HG03558 (cell line): ENCODE measurements around the gene NFIX.
"Not testable (repeated sequence)": the region's sequence is repeated elsewhere in the genome, so short reads cannot be mapped to it uniquely, and the experiment has no call there.

Source experiments
- ATAC-seq: cut with Tn5 transposase; IDR thresholded peaks from one replicate; pipeline ENCODE4 v1.9.1; 2021; ENCODE audit warnings: moderate number of reproducible peaks; ENCODE audit not compliant: unreplicated experiment; ENCODE audit errors: extremely low read depth

NFIX gene

GRCh38 chr19:12994701-12995595 is at the start of gene NFIX:
Gene NFIX (plus strand): TSS chr19:12995475. CDS start chr19:12995838, 363 bp downstream.
- ATAC-seq, result no peak

GRCh38 chr19:12945479-12946091 is 49.7 kb upstream of the NFIX start, which contains the start of gene RAD23A:
Gene RAD23A (plus strand): TSS chr19:12945862. CDS start chr19:12945949, 87 bp downstream.
- peak; percentile 56 for ATAC-seq

- ATAC-seq, result no peak
Observed at GRCh38 chr19:12946092-12946721, 49.1 kb upstream of the NFIX start.

GRCh38 chr19:12946731-12947496 is 48.4 kb upstream of the NFIX start:
- ATAC-seq, result no peak

GRCh38 chr19:12947702-12948611 is 47.3 kb upstream of the NFIX start:
- ATAC-seq, result no peak

- ATAC-seq, result no peak
Observed at GRCh38 chr19:12948612-12949362, 46.5 kb upstream of the NFIX start.

GRCh38 chr19:12949363-12950283 is 45.7 kb upstream of the NFIX start:
- no peak for ATAC-seq

- ATAC-seq, result not testable (repeated sequence)
Observed at GRCh38 chr19:12952050-12952449, 43.2 kb upstream of the NFIX start.

GRCh38 chr19:12952488-12953137 is 42.7 kb upstream of the NFIX start:
- no peak for ATAC-seq

- ATAC-seq, result no peak
Observed at GRCh38 chr19:12953138-12953798, 42.0 kb upstream of the NFIX start.

GRCh38 chr19:12953799-12954611 is 41.3 kb upstream of the NFIX start:
- no peak for ATAC-seq

- ATAC-seq, result no peak
Observed at GRCh38 chr19:12954612-12954962, 40.7 kb upstream of the NFIX start.

- not testable (repeated sequence) for ATAC-seq
Observed at GRCh38 chr19:12955575-12955974, 39.7 kb upstream of the NFIX start.

GRCh38 chr19:12955996-12956395 is 39.3 kb upstream of the NFIX start:
- ATAC-seq, result no peak

- no peak for ATAC-seq
Observed at GRCh38 chr19:12956446-12957388, 38.6 kb upstream of the NFIX start, which contains the start of gene GADD45GIP1. Gene GADD45GIP1 (minus strand): TSS chr19:12957223. CDS start chr19:12957212, 11 bp downstream.
